ENCODE data around the gene FMN2. TPM values are rescaled to one million over a fixed set of nuclear protein-coding genes. Genes with fewer than 3 reads are reported as not detected.

Gene FMN2
- total RNA-seq, 1 donor from 2014 or later = 13.2 TPM

DNA sequence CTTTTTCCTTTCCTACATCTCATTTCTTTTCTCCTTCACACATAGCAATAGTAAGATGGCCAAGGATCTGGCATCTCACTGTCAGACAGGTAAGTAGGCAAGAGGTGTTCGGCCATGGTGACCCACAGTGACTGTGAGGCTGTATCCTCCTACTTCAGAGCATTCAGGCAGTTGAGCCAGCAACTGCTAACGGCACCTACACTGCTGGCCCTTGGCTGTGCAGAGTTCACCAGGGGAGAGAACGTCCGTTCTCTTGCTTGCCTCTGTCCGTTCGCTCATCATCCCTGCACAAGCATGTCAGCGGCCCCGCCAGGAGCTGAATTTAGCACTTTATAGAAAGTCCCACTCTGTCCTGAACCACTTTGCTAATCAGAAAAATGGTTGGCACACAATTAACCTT, 406.7 kb downstream of the FMN2 start:
- no peak overlapping the region for H3K4me3 Mint-ChIP-seq
- H3K27me3 Mint-ChIP-seq (ENCODE audit: low read depth) = no peaks in the 10 kb centered on the region
- H3K36me3 Mint-ChIP-seq (ENCODE audit: low read depth) = no peaks in the 10 kb centered on the region
- DNase-seq (ENCODE audit: low read depth, low spot score) = no peak
- H3K9me3 Mint-ChIP-seq = no peaks in the 10 kb centered on the region
- TF ChIP-seq, protein P1, sequence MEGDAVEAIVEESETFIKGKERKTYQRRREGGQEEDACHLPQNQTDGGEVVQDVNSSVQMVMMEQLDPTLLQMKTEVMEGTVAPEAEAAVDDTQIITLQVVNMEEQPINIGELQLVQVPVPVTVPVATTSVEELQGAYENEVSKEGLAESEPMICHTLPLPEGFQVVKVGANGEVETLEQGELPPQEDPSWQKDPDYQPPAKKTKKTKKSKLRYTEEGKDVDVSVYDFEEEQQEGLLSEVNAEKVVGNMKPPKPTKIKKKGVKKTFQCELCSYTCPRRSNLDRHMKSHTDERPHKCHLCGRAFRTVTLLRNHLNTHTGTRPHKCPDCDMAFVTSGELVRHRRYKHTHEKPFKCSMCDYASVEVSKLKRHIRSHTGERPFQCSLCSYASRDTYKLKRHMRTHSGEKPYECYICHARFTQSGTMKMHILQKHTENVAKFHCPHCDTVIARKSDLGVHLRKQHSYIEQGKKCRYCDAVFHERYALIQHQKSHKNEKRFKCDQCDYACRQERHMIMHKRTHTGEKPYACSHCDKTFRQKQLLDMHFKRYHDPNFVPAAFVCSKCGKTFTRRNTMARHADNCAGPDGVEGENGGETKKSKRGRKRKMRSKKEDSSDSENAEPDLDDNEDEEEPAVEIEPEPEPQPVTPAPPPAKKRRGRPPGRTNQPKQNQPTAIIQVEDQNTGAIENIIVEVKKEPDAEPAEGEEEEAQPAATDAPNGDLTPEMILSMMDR (conservative IDR thresholded peaks at IDR 0.05) = no peak
- H3K4me1 Mint-ChIP-seq = no peaks in the 10 kb centered on the region
- H3K27ac Mint-ChIP-seq (ENCODE audit: unreplicated experiment) = no peak overlapping the region

DNA sequence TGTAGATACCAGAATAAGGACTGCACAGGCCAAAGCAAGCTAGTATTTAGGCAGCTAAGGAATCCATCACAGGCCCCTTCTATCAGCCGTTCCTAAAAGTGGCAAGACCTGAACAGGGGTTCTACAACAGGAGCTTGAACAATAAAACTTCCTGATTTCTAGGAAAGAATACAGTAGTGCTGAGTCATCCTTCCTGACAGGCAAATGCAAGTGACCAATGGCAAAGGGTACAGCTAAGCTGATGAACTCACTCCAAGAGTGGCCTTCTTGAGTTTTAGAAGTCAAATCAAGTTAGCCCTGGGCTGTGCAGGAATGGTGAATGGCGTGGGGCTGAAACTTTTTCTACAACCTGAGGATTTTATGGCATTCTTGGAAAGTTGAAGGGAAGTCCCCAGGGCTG, 407.3 kb downstream of the FMN2 start:
- H3K36me3 Mint-ChIP-seq (ENCODE audit: low read depth) = no peaks in the 10 kb centered on the region
- H3K27me3 Mint-ChIP-seq (ENCODE audit: low read depth) = no peaks in the 10 kb centered on the region
- H3K27ac Mint-ChIP-seq (ENCODE audit: unreplicated experiment) = no peak overlapping the region
- TF ChIP-seq, protein P1 (conservative IDR thresholded peaks at IDR 0.05) = no peak
- H3K9me3 Mint-ChIP-seq = no peaks in the 10 kb centered on the region
- no peak overlapping the region for H3K4me3 Mint-ChIP-seq
- DNase-seq (ENCODE audit: low read depth, low spot score) = no peak
- no peaks in the 10 kb centered on the region for H3K4me1 Mint-ChIP-seq

GRCh38 chr1:240500647-240501046, 409.0 kb downstream of the FMN2 start:
- TF ChIP-seq, protein P1 (conservative IDR thresholded peaks at IDR 0.05) = no peak
- Mint-ChIP-seq H3K4me3 (no peak overlapping the region), H3K9me3 (peaks cover 2% of the 10 kb centered on the region), H3K27ac (ENCODE audit: unreplicated experiment) (no peak overlapping the region), H3K27me3 (ENCODE audit: low read depth) (no peaks in the 10 kb centered on the region), H3K36me3 (ENCODE audit: low read depth) (no peaks in the 10 kb centered on the region), H3K4me1 (no peaks in the 10 kb centered on the region)
- DNase-seq (ENCODE audit: low read depth, low spot score) = no peak

- Mint-ChIP-seq H3K27me3 (ENCODE audit: low read depth) (no peaks in the 10 kb centered on the region), H3K4me3 (no peak overlapping the region), H3K27ac (ENCODE audit: unreplicated experiment) (no peak overlapping the region), H3K4me1 (no peaks in the 10 kb centered on the region), H3K36me3 (ENCODE audit: low read depth) (no peaks in the 10 kb centered on the region), H3K9me3 (peaks cover 2% of the 10 kb centered on the region)
- DNase-seq (ENCODE audit: low read depth, low spot score) = no peak
- TF ChIP-seq, protein P1 (conservative IDR thresholded peaks at IDR 0.05) = no peak
These were observed 409.4 kb downstream of the FMN2 start for GRCh38 chr1:240501115-240501514.

- TF ChIP-seq, protein P1 (conservative IDR thresholded peaks at IDR 0.05) = no peak
- no peak overlapping the region for H3K27ac Mint-ChIP-seq (ENCODE audit: unreplicated experiment)
- H3K4me3 Mint-ChIP-seq = no peak overlapping the region
- no peaks in the 10 kb centered on the region for H3K4me1 Mint-ChIP-seq
- no peaks in the 10 kb centered on the region for H3K27me3 Mint-ChIP-seq (ENCODE audit: low read depth)
- no peak for DNase-seq (ENCODE audit: low read depth, low spot score)
- H3K36me3 Mint-ChIP-seq (ENCODE audit: low read depth) = no peaks in the 10 kb centered on the region
- H3K9me3 Mint-ChIP-seq = peaks cover 2% of the 10 kb centered on the region
These were observed 411.4 kb downstream of the FMN2 start for GRCh38 chr1:240503036-240503435.

- H3K27ac Mint-ChIP-seq (ENCODE audit: unreplicated experiment) = no peak overlapping the region
- DNase-seq (ENCODE audit: low read depth, low spot score) = no peak
- peaks cover 2% of the 10 kb centered on the region for H3K9me3 Mint-ChIP-seq
- no peaks in the 10 kb centered on the region for H3K36me3 Mint-ChIP-seq (ENCODE audit: low read depth)
- no peaks in the 10 kb centered on the region for H3K4me1 Mint-ChIP-seq
- TF ChIP-seq, protein P1 (conservative IDR thresholded peaks at IDR 0.05) = no peak
- no peak overlapping the region for H3K4me3 Mint-ChIP-seq
- no peaks in the 10 kb centered on the region for H3K27me3 Mint-ChIP-seq (ENCODE audit: low read depth)
These were observed 411.9 kb downstream of the FMN2 start for GRCh38 chr1:240503558-240503957.
